Small intestine (tissue), 7 donors: ENCODE data around the gene SGSM1. TPM values are rescaled to one million over a fixed set of nuclear protein-coding genes. Genes with fewer than 3 reads are reported as not detected.

Experiments used
- DNase-seq, 2 donors: peaks; one replicate each; pipeline versions ENCODE4 v3.0.0 to v3.0.0-alpha.2; 2013
- FAIRE-seq: peaks from 2 replicates; lab custom pipeline; 2012; peaks lifted over from hg19 to GRCh38; lab: Jason Lieb, UNC
- H3K27ac ChIP-seq, 3 donors: one replicate each; pipeline ENCODE4 v1.5.1; 2013; ENCODE audit warnings: low read length in 2 of 3, mild to moderate bottlenecking in 2 of 3, control low read depth in 1 of 3, inconsistent platforms in 1 of 3, low read depth in 1 of 3, moderate library complexity in 1 of 3
- H3K27me3 ChIP-seq, 3 donors: one replicate each; pipeline ENCODE4 v1.6.1; 2013; ENCODE audit warnings: low read length in 3 of 3, inconsistent platforms in 1 of 3; ENCODE audit not compliant: control insufficient read depth in 3 of 3, insufficient read depth in 3 of 3
- H3K36me3 ChIP-seq, 3 donors: one replicate each; pipeline ENCODE4 v1.6.1; 2013; ENCODE audit warnings: low read length in 3 of 3, inconsistent platforms in 1 of 3, low read depth in 1 of 3, mild to moderate bottlenecking in 1 of 3, moderate library complexity in 1 of 3; ENCODE audit not compliant: control insufficient read depth in 3 of 3, insufficient read depth in 2 of 3
- H3K4me1 ChIP-seq, 3 donors: one replicate each; pipeline ENCODE4 v1.6.1; 2013; ENCODE audit warnings: low read length in 2 of 3, inconsistent platforms in 1 of 3, low read depth in 1 of 3, mild to moderate bottlenecking in 1 of 3, moderate library complexity in 1 of 3; ENCODE audit not compliant: control insufficient read depth in 3 of 3, insufficient read depth in 2 of 3
- H3K4me3 ChIP-seq, 3 donors: one replicate each; pipeline ENCODE4 v1.5.1; 2013; ENCODE audit warnings: low read length in 3 of 3, control low read depth in 1 of 3, inconsistent platforms in 1 of 3, low read depth in 1 of 3, mild to moderate bottlenecking in 1 of 3, moderate library complexity in 1 of 3
- H3K9me3 ChIP-seq, 2 donors: one replicate each; pipeline ENCODE4 v1.6.1; 2013; ENCODE audit warnings: low read depth in 1 of 2, low read length in 1 of 2; ENCODE audit not compliant: control insufficient read depth in 2 of 2, insufficient read depth in 1 of 2
- WGBS, 3 donors: extraction: QIAGEN DNeasy Blood & Tissue Kit; methylation state at CpG; one replicate each; pipeline ENCODE4 v1.1.7; 2013; 5-methylcytosine and 5-hydroxymethylcytosine counted together
- polyA plus RNA-seq, 4 donors: library from polyadenylated mRNA; stranded (reverse) in 3 of 4; unstranded in 1 of 4; fragments of 200-250 nt in 3 of 4; fragments of 120-200 nt in 1 of 4; gene quantifications; one replicate each; pipeline versions ENCODE4 v1.2.1 to v1.2.3, GENCODE V29; 2013
- donor health status: healthy with polysubstance abuse.
- donor health status: control.
- donor health status: control.
- donor health status: Bipolar disorder and iron deficiency.
- donor health status: healthy.

The SGSM1 gene
- polyA plus RNA-seq, 4 donors = 0.27 to 11.0 (median 2.2) TPM; not detected in 1

- peaks cover 0 to 26% (median 0%) of the 10 kb centered on the region in 3 donors for H3K36me3 ChIP-seq
- WGBS, 3 donors = 83 to 89% (median 85%) methylated on average over 4 of the region's 4 CpGs
- H3K27me3 ChIP-seq = no peaks in the 10 kb centered on the region
- H3K4me3 ChIP-seq = no peak overlapping the region
- no peaks in the 10 kb centered on the region for H3K9me3 ChIP-seq
- no peak for FAIRE-seq
- DNase-seq = no peak
- H3K4me1 ChIP-seq = no peaks in the 10 kb centered on the region
- H3K27ac ChIP-seq = no peak overlapping the region
These were observed 114.0 kb downstream of the SGSM1 start for GRCh38 chr22:24920029-24920428.

GRCh38 chr22:24925586-24926427 lies 119.8 kb downstream of the SGSM1 start:
- FAIRE-seq = no peak
- Histone ChIP-seq H3K27me3 (no peaks in the 10 kb centered on the region), H3K4me1 (no peaks in the 10 kb centered on the region), H3K27ac (no peak overlapping the region), H3K36me3 (peaks cover 0 to 16% (median 0%) of the 10 kb centered on the region in 3 donors), H3K9me3 (peaks cover 0 to 3% of the 10 kb centered on the region in 2 donors), H3K4me3 (no peak overlapping the region)
- WGBS, 3 donors = 50 to 79% (median 65%) methylated on average over 17 of the region's 17 CpGs
- DNase-seq = no peak

- H3K4me1 ChIP-seq = no peaks in the 10 kb centered on the region
- peaks cover 0 to 16% (median 0%) of the 10 kb centered on the region in 3 donors for H3K36me3 ChIP-seq
- H3K27me3 ChIP-seq = no peaks in the 10 kb centered on the region
- H3K27ac ChIP-seq = no peak overlapping the region
- peaks cover 0 to 3% of the 10 kb centered on the region in 2 donors for H3K9me3 ChIP-seq
- WGBS, 3 donors = 54 to 88% (median 82%) methylated on average over 3 of the region's 3 CpGs
- no peak for FAIRE-seq
- no peak for DNase-seq
- no peak overlapping the region for H3K4me3 ChIP-seq
These were observed 120.4 kb downstream of the SGSM1 start for GRCh38 chr22:24926428-24926725.

- Histone ChIP-seq H3K27me3 (no peaks in the 10 kb centered on the region), H3K36me3 (peaks cover 0 to 16% (median 0%) of the 10 kb centered on the region in 3 donors), H3K4me3 (no peak overlapping the region), H3K27ac (no peak overlapping the region), H3K9me3 (peaks cover 0 to 3% of the 10 kb centered on the region in 2 donors), H3K4me1 (no peaks in the 10 kb centered on the region)
- 83 to 96% (median 90%) methylated on average over 1 of the region's 1 CpG for WGBS, 3 donors
- DNase-seq (no peak), FAIRE-seq (no peak)
These were observed 121.0 kb downstream of the SGSM1 start for GRCh38 chr22:24926849-24927579.

- DNase-seq = peak in 1 of 2 donors; percentile 49
- 18 to 64% (median 29%) methylated on average over 7 of the region's 7 CpGs for WGBS, 3 donors
- FAIRE-seq = no peak
These were observed 122.3 kb downstream of the SGSM1 start for GRCh38 chr22:24928322-24928721.

GRCh38 chr22:24930678-24931077 lies 124.7 kb downstream of the SGSM1 start:
- FAIRE-seq = no peak

More at GRCh38 chr22:24928322-24928721, 122.3 kb downstream of the SGSM1 start:
- Histone ChIP-seq H3K27ac (no peak overlapping the region), H3K27me3 (no peaks in the 10 kb centered on the region), H3K36me3 (peaks cover 0 to 14% (median 0%) of the 10 kb centered on the region in 3 donors), H3K9me3 (peaks cover 0 to 3% of the 10 kb centered on the region in 2 donors), H3K4me1 (no peaks in the 10 kb centered on the region), H3K4me3 (no peak overlapping the region)

GRCh38 chr22:24935771-24936483 lies 129.9 kb downstream of the SGSM1 start:
- Histone ChIP-seq H3K27me3 (no peaks in the 10 kb centered on the region), H3K9me3 (no peaks in the 10 kb centered on the region), H3K4me3 (no peak overlapping the region), H3K27ac (no peak overlapping the region), H3K4me1 (no peaks in the 10 kb centered on the region), H3K36me3 (no peaks in the 10 kb centered on the region)
- DNase-seq = no peak
- FAIRE-seq = no peak

More at GRCh38 chr22:24930678-24931077, 124.7 kb downstream of the SGSM1 start:
- Histone ChIP-seq H3K9me3 (peaks cover 0 to 3% of the 10 kb centered on the region in 2 donors), H3K4me3 (no peak overlapping the region), H3K36me3 (peaks cover 0 to 3% (median 0%) of the 10 kb centered on the region in 3 donors), H3K4me1 (no peaks in the 10 kb centered on the region), H3K27ac (no peak overlapping the region), H3K27me3 (no peaks in the 10 kb centered on the region)
- no peak for DNase-seq
- WGBS, 3 donors = 67 to 71% (median 69%) methylated on average over 3 of the region's 3 CpGs

- FAIRE-seq = no peak
These were observed 131.1 kb downstream of the SGSM1 start for GRCh38 chr22:24937114-24937513.

More at GRCh38 chr22:24937114-24937513, 131.1 kb downstream of the SGSM1 start:
- no peaks in the 10 kb centered on the region for H3K36me3 ChIP-seq
- H3K9me3 ChIP-seq = no peaks in the 10 kb centered on the region
- WGBS, 3 donors = 16 to 29% (median 17%) methylated on average over 2 of the region's 2 CpGs
- no peaks in the 10 kb centered on the region for H3K27me3 ChIP-seq
- no peak overlapping the region for H3K27ac ChIP-seq
- H3K4me3 ChIP-seq = no peak overlapping the region
- H3K4me1 ChIP-seq = no peaks in the 10 kb centered on the region
- DNase-seq = peak; percentile 23 to 47
